Measurements from ENCODE around the gene PAIP2B. TPM values are rescaled to one million over a fixed set of nuclear protein-coding genes. Genes with fewer than 3 reads are reported as not detected.

PAIP2B gene
- total and polyA plus RNA-seq, 5 donors from 2014 or later = 2.1 to 2.9 (median 2.5) TPM

GRCh38 chr2:71153585-71154224 is 73.2 kb downstream of the PAIP2B start:
- DNase-seq (no peak), ATAC-seq (ENCODE audit: low read depth in 2 of 2) (no peak)
- no peak overlapping the region for H3K4me3 ChIP-seq (ENCODE audit: low read depth, low read length)
- no peaks in the 10 kb centered on the region for H3K4me1 ChIP-seq (ENCODE audit: control insufficient read depth, insufficient read depth, low read length, poor library complexity, severe bottlenecking)
- H3K9me3 ChIP-seq (ENCODE audit: control insufficient read depth in 2 of 2, low read length in 2 of 2) = no peaks in the 10 kb centered on the region
- peaks cover 13% of the 10 kb centered on the region for H3K27me3 Mint-ChIP-seq
- H3K4me1 Mint-ChIP-seq = peaks cover 0 to 8% (median 2%) of the 10 kb centered on the region in 4 donors
- H3K27ac ChIP-seq (ENCODE audit: insufficient read depth, low read length, poor library complexity, severe bottlenecking) = no peak overlapping the region
- peaks cover 16% of the 10 kb centered on the region for H3K36me3 Mint-ChIP-seq
- H3K36me3 ChIP-seq (ENCODE audit: control insufficient read depth, insufficient read depth, low read length) = peaks cover 18% of the 10 kb centered on the region
- no peak overlapping the region for H3K4me3 Mint-ChIP-seq
- H3K27me3 ChIP-seq (ENCODE audit: control insufficient read depth, insufficient read depth, low read length) = no peaks in the 10 kb centered on the region
- H3K9me3 Mint-ChIP-seq = no peaks in the 10 kb centered on the region
- H3K27ac Mint-ChIP-seq = peak overlapping the region in 1 of 3 donors; percentile 66

- Mint-ChIP-seq H3K36me3 (peaks cover 33% of the 10 kb centered on the region), H3K27me3 (peaks cover 7% of the 10 kb centered on the region), H3K9me3 (no peaks in the 10 kb centered on the region), H3K27ac (no peak overlapping the region), H3K4me3 (no peak overlapping the region), H3K4me1 (no peaks in the 10 kb centered on the region)
- peaks cover 37% of the 10 kb centered on the region for H3K36me3 ChIP-seq (ENCODE audit: control insufficient read depth, insufficient read depth, low read length)
- H3K4me1 ChIP-seq (ENCODE audit: control insufficient read depth, insufficient read depth, low read length, poor library complexity, severe bottlenecking) = no peaks in the 10 kb centered on the region
- ATAC-seq (ENCODE audit: low read depth in 2 of 2) (peak in 1 of 2 donors; percentile 35), DNase-seq (no peak)
- H3K27me3 ChIP-seq (ENCODE audit: control insufficient read depth, insufficient read depth, low read length) = no peaks in the 10 kb centered on the region
- H3K4me3 ChIP-seq (ENCODE audit: low read depth, low read length) = no peak overlapping the region
- H3K27ac ChIP-seq (ENCODE audit: insufficient read depth, low read length, poor library complexity, severe bottlenecking) = no peak overlapping the region
- H3K9me3 ChIP-seq (ENCODE audit: control insufficient read depth in 2 of 2, low read length in 2 of 2) = no peaks in the 10 kb centered on the region
Observed at GRCh38 chr2:71151620-71152019, 75.3 kb downstream of the PAIP2B start.

GRCh38 chr2:71150082-71150816 is 76.7 kb downstream of the PAIP2B start:
- DNase-seq (no peak), ATAC-seq (ENCODE audit: low read depth in 2 of 2) (no peak)
- H3K27me3 ChIP-seq (ENCODE audit: control insufficient read depth, insufficient read depth, low read length) = no peaks in the 10 kb centered on the region
- H3K27ac ChIP-seq (ENCODE audit: insufficient read depth, low read length, poor library complexity, severe bottlenecking) = no peak overlapping the region
- H3K4me1 ChIP-seq (ENCODE audit: control insufficient read depth, insufficient read depth, low read length, poor library complexity, severe bottlenecking) = no peaks in the 10 kb centered on the region
- no peaks in the 10 kb centered on the region for H3K9me3 ChIP-seq (ENCODE audit: control insufficient read depth in 2 of 2, low read length in 2 of 2)
- no peaks in the 10 kb centered on the region for H3K9me3 Mint-ChIP-seq
- H3K36me3 Mint-ChIP-seq = peaks cover 41% of the 10 kb centered on the region
- peaks cover 49% of the 10 kb centered on the region for H3K36me3 ChIP-seq (ENCODE audit: control insufficient read depth, insufficient read depth, low read length)
- peaks cover 0 to 4% (median 0%) of the 10 kb centered on the region in 4 donors for H3K4me1 Mint-ChIP-seq
- H3K27ac Mint-ChIP-seq = peak overlapping the region in 1 of 3 donors; percentile 23
- H3K4me3 Mint-ChIP-seq = no peak overlapping the region
- no peaks in the 10 kb centered on the region for H3K27me3 Mint-ChIP-seq
- no peak overlapping the region for H3K4me3 ChIP-seq (ENCODE audit: low read depth, low read length)

- no peaks in the 10 kb centered on the region for H3K4me1 ChIP-seq (ENCODE audit: control insufficient read depth, insufficient read depth, low read length, poor library complexity, severe bottlenecking)
- Mint-ChIP-seq H3K27me3 (no peaks in the 10 kb centered on the region), H3K4me3 (no peak overlapping the region), H3K9me3 (no peaks in the 10 kb centered on the region), H3K27ac (peak overlapping the region in 1 of 3 donors; percentile 4), H3K36me3 (peaks cover 55% of the 10 kb centered on the region), H3K4me1 (peaks cover 0 to 6% (median 1%) of the 10 kb centered on the region in 4 donors)
- ATAC-seq (ENCODE audit: low read depth in 2 of 2) (no peak), DNase-seq (no peak)
- no peaks in the 10 kb centered on the region for H3K27me3 ChIP-seq (ENCODE audit: control insufficient read depth, insufficient read depth, low read length)
- H3K27ac ChIP-seq (ENCODE audit: insufficient read depth, low read length, poor library complexity, severe bottlenecking) = no peak overlapping the region
- H3K36me3 ChIP-seq (ENCODE audit: control insufficient read depth, insufficient read depth, low read length) = peaks cover 64% of the 10 kb centered on the region
- H3K4me3 ChIP-seq (ENCODE audit: low read depth, low read length) = no peak overlapping the region
- H3K9me3 ChIP-seq (ENCODE audit: control insufficient read depth in 2 of 2, low read length in 2 of 2) = no peaks in the 10 kb centered on the region
Observed at GRCh38 chr2:71148506-71149063, 78.3 kb downstream of the PAIP2B start.

- H3K36me3 Mint-ChIP-seq = peaks cover 59% of the 10 kb centered on the region
Observed at GRCh38 chr2:71143782-71144181, 83.1 kb downstream of the PAIP2B start.

GRCh38 chr2:71136174-71136573 is 90.7 kb downstream of the PAIP2B start:
- no peak overlapping the region for H3K27ac ChIP-seq (ENCODE audit: insufficient read depth, low read length, poor library complexity, severe bottlenecking)
- peaks cover 19% of the 10 kb centered on the region for H3K4me1 ChIP-seq (ENCODE audit: control insufficient read depth, insufficient read depth, low read length, poor library complexity, severe bottlenecking)
- ATAC-seq (ENCODE audit: low read depth in 2 of 2) (no peak), DNase-seq (no peak)
- H3K4me3 Mint-ChIP-seq = no peak overlapping the region
- no peaks in the 10 kb centered on the region for H3K27me3 ChIP-seq (ENCODE audit: control insufficient read depth, insufficient read depth, low read length)
- H3K36me3 ChIP-seq (ENCODE audit: control insufficient read depth, insufficient read depth, low read length) = peaks cover 69% of the 10 kb centered on the region
- no peaks in the 10 kb centered on the region for H3K27me3 Mint-ChIP-seq
- peak overlapping the region in 1 of 3 donors; percentile 28 for H3K27ac Mint-ChIP-seq
- peaks cover 20% of the 10 kb centered on the region for H3K36me3 Mint-ChIP-seq
- H3K9me3 Mint-ChIP-seq = no peaks in the 10 kb centered on the region
- no peak overlapping the region for H3K4me3 ChIP-seq (ENCODE audit: low read depth, low read length)
- H3K9me3 ChIP-seq (ENCODE audit: control insufficient read depth in 2 of 2, low read length in 2 of 2) = no peaks in the 10 kb centered on the region
- H3K4me1 Mint-ChIP-seq = peaks cover 0 to 8% (median 0%) of the 10 kb centered on the region in 4 donors

More at GRCh38 chr2:71143782-71144181, 83.1 kb downstream of the PAIP2B start:
- H3K36me3 ChIP-seq (ENCODE audit: control insufficient read depth, insufficient read depth, low read length) = peaks cover 84% of the 10 kb centered on the region
- H3K27ac ChIP-seq (ENCODE audit: insufficient read depth, low read length, poor library complexity, severe bottlenecking) = no peak overlapping the region
- Mint-ChIP-seq H3K27me3 (no peaks in the 10 kb centered on the region), H3K4me3 (no peak overlapping the region), H3K27ac (peak overlapping the region in 1 of 3 donors; percentile 48), H3K9me3 (no peaks in the 10 kb centered on the region), H3K4me1 (peaks cover 0 to 16% (median 4%) of the 10 kb centered on the region in 4 donors)
- H3K9me3 ChIP-seq (ENCODE audit: control insufficient read depth in 2 of 2, low read length in 2 of 2) = no peaks in the 10 kb centered on the region
- ATAC-seq (ENCODE audit: low read depth in 2 of 2) = no peak
- DNase-seq = no peak
- H3K27me3 ChIP-seq (ENCODE audit: control insufficient read depth, insufficient read depth, low read length) = no peaks in the 10 kb centered on the region
- H3K4me3 ChIP-seq (ENCODE audit: low read depth, low read length) = no peak overlapping the region
- no peaks in the 10 kb centered on the region for H3K4me1 ChIP-seq (ENCODE audit: control insufficient read depth, insufficient read depth, low read length, poor library complexity, severe bottlenecking)

- no peak overlapping the region for H3K27ac Mint-ChIP-seq
- H3K4me1 Mint-ChIP-seq = peaks cover 0 to 13% (median 7%) of the 10 kb centered on the region in 4 donors
- H3K4me1 ChIP-seq (ENCODE audit: control insufficient read depth, insufficient read depth, low read length, poor library complexity, severe bottlenecking) = peaks cover 37% of the 10 kb centered on the region
- H3K9me3 ChIP-seq (ENCODE audit: control insufficient read depth in 2 of 2, low read length in 2 of 2) = no peaks in the 10 kb centered on the region
- no peak overlapping the region for H3K4me3 ChIP-seq (ENCODE audit: low read depth, low read length)
- H3K36me3 ChIP-seq (ENCODE audit: control insufficient read depth, insufficient read depth, low read length) = peaks cover 47% of the 10 kb centered on the region
- DNase-seq = no peak
- peaks cover 14% of the 10 kb centered on the region for H3K36me3 Mint-ChIP-seq
- H3K27me3 ChIP-seq (ENCODE audit: control insufficient read depth, insufficient read depth, low read length) = no peaks in the 10 kb centered on the region
- no peak overlapping the region for H3K4me3 Mint-ChIP-seq
- no peaks in the 10 kb centered on the region for H3K27me3 Mint-ChIP-seq
- H3K9me3 Mint-ChIP-seq = no peaks in the 10 kb centered on the region
- H3K27ac ChIP-seq (ENCODE audit: insufficient read depth, low read length, poor library complexity, severe bottlenecking) = no peak overlapping the region
- no peak for ATAC-seq (ENCODE audit: low read depth in 2 of 2)
Observed at GRCh38 chr2:71133603-71134002, 93.3 kb downstream of the PAIP2B start.

Measured in CD4-positive, CD25-positive, alpha-beta regulatory T cell (primary cell).